ENCODE measurements around the gene CTDSPL2.

- TF ChIP-seq CTCF (IDR thresholded peaks at IDR 0.05) (no peak), POLR2A (IDR thresholded peaks at IDR 0.05) (no peak), EP300 (IDR thresholded peaks at IDR 0.05) (no peak), POLR2AphosphoS5 (IDR thresholded peaks at IDR 0.05) (no peak)
Observed at GRCh38 chr15:44568338-44568737, 140.9 kb downstream of the CTDSPL2 start.

Measured in suprapubic skin (tissue), 4 donors.